ENCODE measurements around the gene PTPRG.

Gene PTPRG

DNA sequence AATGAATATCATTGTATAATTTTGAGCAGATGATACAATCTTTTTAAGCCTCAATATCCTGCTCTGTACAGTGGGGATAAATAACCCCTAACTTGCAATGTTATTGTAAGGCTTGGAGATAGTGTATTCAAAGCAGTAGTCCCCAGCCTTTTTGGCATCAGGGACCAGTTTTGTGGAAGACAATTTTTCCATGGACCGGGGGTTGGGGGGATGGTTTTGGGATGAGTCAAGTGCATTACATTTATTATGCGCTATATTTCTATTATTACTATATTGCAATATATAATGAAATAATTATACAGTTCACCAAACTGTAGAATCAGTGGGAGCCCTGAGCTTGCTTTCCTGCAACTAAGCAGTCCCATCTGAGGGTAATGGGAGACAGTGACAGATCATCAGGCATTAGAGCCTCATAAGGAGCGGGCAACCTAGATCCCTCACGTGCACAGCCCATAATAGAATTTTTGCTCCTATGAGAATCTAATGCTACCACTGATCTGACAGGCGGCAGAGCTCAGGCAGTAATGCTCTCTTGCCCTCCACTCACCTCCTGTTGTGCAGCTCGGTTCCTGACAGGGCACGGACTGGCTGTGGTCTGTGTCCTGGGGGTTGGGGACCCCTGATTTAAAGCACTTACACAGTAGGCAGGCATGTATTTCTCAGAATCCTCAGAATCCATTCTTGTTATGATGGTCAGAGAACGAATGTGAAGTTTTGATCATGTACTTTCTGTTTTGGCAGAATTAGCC lies 102.2 kb downstream of the PTPRG start:
- H4K20me1 ChIP-seq (ENCODE audit: control insufficient read depth, insufficient read depth, low read depth, low read length), result no peaks in the 10 kb centered on the region
- H3F3A ChIP-seq (ENCODE audit: control insufficient read depth, insufficient read depth), result no peaks in the 10 kb centered on the region
- H3K36me3 ChIP-seq (ENCODE audit: control insufficient read depth, low read length), result no peaks in the 10 kb centered on the region
- H3K4me1 ChIP-seq (ENCODE audit: control insufficient read depth, low read length), result no peaks in the 10 kb centered on the region
- no peaks in the 10 kb centered on the region for H3K27me3 ChIP-seq (ENCODE audit: control insufficient read depth, low read length)
- no peak for TF ChIP-seq EZH2phosphoT487 (IDR thresholded peaks at IDR 0.05; ENCODE audit: borderline replicate concordance, low read length)
- TF ChIP-seq, protein P1, sequence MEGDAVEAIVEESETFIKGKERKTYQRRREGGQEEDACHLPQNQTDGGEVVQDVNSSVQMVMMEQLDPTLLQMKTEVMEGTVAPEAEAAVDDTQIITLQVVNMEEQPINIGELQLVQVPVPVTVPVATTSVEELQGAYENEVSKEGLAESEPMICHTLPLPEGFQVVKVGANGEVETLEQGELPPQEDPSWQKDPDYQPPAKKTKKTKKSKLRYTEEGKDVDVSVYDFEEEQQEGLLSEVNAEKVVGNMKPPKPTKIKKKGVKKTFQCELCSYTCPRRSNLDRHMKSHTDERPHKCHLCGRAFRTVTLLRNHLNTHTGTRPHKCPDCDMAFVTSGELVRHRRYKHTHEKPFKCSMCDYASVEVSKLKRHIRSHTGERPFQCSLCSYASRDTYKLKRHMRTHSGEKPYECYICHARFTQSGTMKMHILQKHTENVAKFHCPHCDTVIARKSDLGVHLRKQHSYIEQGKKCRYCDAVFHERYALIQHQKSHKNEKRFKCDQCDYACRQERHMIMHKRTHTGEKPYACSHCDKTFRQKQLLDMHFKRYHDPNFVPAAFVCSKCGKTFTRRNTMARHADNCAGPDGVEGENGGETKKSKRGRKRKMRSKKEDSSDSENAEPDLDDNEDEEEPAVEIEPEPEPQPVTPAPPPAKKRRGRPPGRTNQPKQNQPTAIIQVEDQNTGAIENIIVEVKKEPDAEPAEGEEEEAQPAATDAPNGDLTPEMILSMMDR (IDR thresholded peaks at IDR 0.05; ENCODE audit: low read depth, low read length, poor library complexity, severe bottlenecking), result no peak
- no peaks in the 10 kb centered on the region for H3K9me3 ChIP-seq (ENCODE audit: control insufficient read depth, insufficient read depth, low read length)
- no peak overlapping the region for H3K4me2 ChIP-seq (ENCODE audit: low read length)
- no peaks in the 10 kb centered on the region for H3K9me2 ChIP-seq (replicated peaks; ENCODE audit: control insufficient read depth, low read length)
- H3K27ac ChIP-seq (ENCODE audit: low read depth, low read length), result no peak overlapping the region
- H3K4me3 ChIP-seq (ENCODE audit: low read length), result no peak overlapping the region
- no peaks in the 10 kb centered on the region for H3K79me2 ChIP-seq (ENCODE audit: control insufficient read depth, low read length)

DNA sequence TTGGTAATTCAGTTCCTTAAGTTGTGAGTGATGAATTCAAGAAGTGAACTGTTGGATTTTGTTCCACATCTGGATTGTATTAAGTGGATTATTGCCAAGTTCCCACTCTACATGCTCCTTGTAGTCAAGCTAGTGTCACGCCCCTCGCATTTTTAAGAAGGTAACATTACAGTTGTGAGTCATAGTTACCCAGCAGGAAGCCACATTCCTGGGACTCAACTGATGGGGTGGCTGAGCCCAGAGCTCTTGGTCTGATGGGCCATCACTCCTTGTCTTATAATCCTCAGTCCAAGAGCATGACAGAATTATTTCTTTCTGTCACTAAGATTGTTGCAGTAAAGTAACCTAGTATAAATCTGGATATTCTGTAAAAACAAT lies 102.7 kb downstream of the PTPRG start:
- no peak overlapping the region for H3K4me3 ChIP-seq (ENCODE audit: low read length)
- no peak overlapping the region for H3K27ac ChIP-seq (ENCODE audit: low read depth, low read length)
- no peaks in the 10 kb centered on the region for H3F3A ChIP-seq (ENCODE audit: control insufficient read depth, insufficient read depth)
- H3K4me1 ChIP-seq (ENCODE audit: control insufficient read depth, low read length), result no peaks in the 10 kb centered on the region
- H3K27me3 ChIP-seq (ENCODE audit: control insufficient read depth, low read length), result no peaks in the 10 kb centered on the region
- TF ChIP-seq, protein P1 (IDR thresholded peaks at IDR 0.05; ENCODE audit: low read depth, low read length, poor library complexity, severe bottlenecking), result no peak
- H3K79me2 ChIP-seq (ENCODE audit: control insufficient read depth, low read length), result no peaks in the 10 kb centered on the region
- no peaks in the 10 kb centered on the region for H4K20me1 ChIP-seq (ENCODE audit: control insufficient read depth, insufficient read depth, low read depth, low read length)
- no peaks in the 10 kb centered on the region for H3K36me3 ChIP-seq (ENCODE audit: control insufficient read depth, low read length)
- no peaks in the 10 kb centered on the region for H3K9me2 ChIP-seq (replicated peaks; ENCODE audit: control insufficient read depth, low read length)
- no peak overlapping the region for H3K4me2 ChIP-seq (ENCODE audit: low read length)
- H3K9me3 ChIP-seq (ENCODE audit: control insufficient read depth, insufficient read depth, low read length), result no peaks in the 10 kb centered on the region

DNA sequence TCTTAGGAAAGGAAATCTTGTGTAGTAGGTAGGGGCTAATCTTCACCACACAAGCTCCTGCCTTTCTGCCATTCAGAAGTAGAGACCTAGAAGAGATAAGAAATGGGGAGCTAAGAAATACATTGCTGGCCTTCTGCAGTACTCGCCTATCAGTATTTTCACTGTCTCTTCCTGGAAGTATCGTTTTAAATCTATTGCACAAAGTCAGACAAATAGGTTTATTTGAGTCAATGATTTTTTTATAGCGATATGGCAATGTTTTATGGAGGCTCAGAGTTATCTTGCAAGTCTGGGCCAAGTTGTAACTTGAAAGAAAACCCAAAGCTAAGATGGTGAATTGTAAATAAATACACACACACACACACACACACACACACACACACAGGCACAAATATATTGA lies 103.8 kb downstream of the PTPRG start:
- H3K36me3 ChIP-seq (ENCODE audit: control insufficient read depth, low read length), result no peaks in the 10 kb centered on the region
- no peaks in the 10 kb centered on the region for H3F3A ChIP-seq (ENCODE audit: control insufficient read depth, insufficient read depth)
- no peaks in the 10 kb centered on the region for H3K9me2 ChIP-seq (replicated peaks; ENCODE audit: control insufficient read depth, low read length)
- no peaks in the 10 kb centered on the region for H3K79me2 ChIP-seq (ENCODE audit: control insufficient read depth, low read length)
- no peak overlapping the region for H3K4me2 ChIP-seq (ENCODE audit: low read length)
- H3K27ac ChIP-seq (ENCODE audit: low read depth, low read length), result no peak overlapping the region
- TF ChIP-seq EZH2phosphoT487 (IDR thresholded peaks at IDR 0.05; ENCODE audit: borderline replicate concordance, low read length), result no peak
- TF ChIP-seq, protein P1 (IDR thresholded peaks at IDR 0.05; ENCODE audit: low read depth, low read length, poor library complexity, severe bottlenecking), result no peak
- no peak overlapping the region for H3K4me3 ChIP-seq (ENCODE audit: low read length)
- no peaks in the 10 kb centered on the region for H3K4me1 ChIP-seq (ENCODE audit: control insufficient read depth, low read length)
- H3K9me3 ChIP-seq (ENCODE audit: control insufficient read depth, insufficient read depth, low read length), result no peaks in the 10 kb centered on the region
- H3K27me3 ChIP-seq (ENCODE audit: control insufficient read depth, low read length), result no peaks in the 10 kb centered on the region
- no peaks in the 10 kb centered on the region for H4K20me1 ChIP-seq (ENCODE audit: control insufficient read depth, insufficient read depth, low read depth, low read length)

Measured in DOHH2 (cell line).